ENCODE data around the gene PBX1.
"Not testable (repeated sequence)": the region's sequence is repeated elsewhere in the genome, so short reads cannot be mapped to it uniquely, and the experiment has no call there.

The PBX1 gene

GRCh38 chr1:164592634-164593033 is 33.6 kb downstream of the PBX1 start:
- no peak for DNase-seq

DNA sequence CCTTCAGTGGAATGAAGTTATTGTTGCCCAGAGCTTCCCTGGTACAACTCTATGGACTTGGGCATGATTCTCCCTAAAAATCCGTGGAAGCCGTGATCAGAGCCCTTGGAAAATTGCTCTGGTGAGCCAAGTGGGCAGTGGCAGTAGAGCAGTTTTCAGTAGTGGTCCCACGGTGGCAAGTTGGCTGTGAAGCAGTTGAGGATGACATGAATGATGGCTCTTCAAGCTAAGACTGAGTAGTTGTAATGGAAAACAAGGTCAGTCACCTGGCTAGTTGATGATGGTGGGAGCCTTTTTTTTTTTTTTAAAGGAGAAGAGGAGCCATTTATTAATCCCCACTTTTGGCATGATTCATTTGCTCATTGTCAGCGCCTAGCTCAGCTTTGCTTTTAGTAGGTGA is 36.2 kb downstream of the PBX1 start:
- no peak for DNase-seq

- DNase-seq = no peak
Observed at GRCh38 chr1:164596172-164596571, 37.2 kb downstream of the PBX1 start.

- no peak for DNase-seq
Observed at GRCh38 chr1:164598719-164599118, 39.7 kb downstream of the PBX1 start.

DNA sequence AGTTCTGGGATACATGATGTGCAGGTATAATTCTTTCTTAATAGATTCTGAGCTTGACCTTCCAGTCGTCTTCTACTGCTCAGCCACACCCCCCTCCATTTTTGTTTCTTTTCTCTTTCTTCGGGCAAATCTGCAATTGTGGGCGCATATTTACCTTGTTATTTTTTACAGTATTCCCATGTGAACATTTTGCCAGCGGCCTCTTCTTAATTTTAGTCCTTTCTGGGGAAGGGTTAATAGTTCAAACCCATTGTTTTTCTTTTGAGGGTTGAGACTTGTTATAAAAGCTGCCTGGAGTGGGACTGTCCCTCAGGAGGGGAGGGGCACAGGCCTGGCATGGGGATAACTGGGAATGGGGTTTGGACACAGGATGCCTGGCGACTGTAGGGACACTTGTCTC is 40.3 kb downstream of the PBX1 start:
- DNase-seq = no peak

- DNase-seq = no peak
Observed at GRCh38 chr1:164601399-164602100, 42.6 kb downstream of the PBX1 start.

DNA sequence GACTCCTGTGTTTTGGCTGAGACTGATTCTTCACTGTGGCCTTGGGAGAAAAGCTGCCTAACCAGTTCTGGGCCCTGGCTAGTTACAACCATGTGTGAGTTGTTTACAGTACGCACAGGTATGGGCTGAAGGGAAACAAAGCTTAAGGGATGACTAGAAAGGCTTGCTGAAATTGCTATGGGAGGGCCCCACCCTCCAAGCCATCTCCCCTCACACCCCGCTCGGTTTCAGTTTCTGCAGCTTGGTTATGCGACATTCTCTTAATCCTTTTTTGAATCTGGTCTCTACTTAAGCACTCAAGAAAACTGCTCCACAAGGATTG is 43.1 kb downstream of the PBX1 start:
- no peak for DNase-seq

- peak; percentile 74 for DNase-seq
Observed at GRCh38 chr1:164602480-164603093, 43.6 kb downstream of the PBX1 start.

DNA sequence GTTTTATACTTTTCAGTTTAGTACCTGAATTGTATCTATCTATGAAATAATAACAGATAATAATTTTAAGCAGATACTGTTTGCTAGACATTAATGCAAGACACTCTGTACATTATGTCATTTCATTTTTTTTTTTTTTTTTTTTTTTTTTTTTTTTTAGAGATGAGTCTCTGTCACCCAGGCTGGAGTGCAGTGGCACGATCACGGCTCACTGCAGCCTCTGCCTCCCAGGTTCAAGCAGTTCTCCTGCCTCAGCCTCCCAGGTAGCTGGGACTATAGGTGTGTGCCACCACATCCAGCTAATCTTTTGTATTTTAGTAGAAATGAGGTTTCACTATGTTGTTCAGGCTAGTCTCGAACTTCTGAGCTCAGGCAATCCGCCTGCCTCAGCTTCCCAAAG is 44.8 kb downstream of the PBX1 start:
- DNase-seq = not testable (repeated sequence)

GRCh38 chr1:164604541-164604940 is 45.6 kb downstream of the PBX1 start:
- DNase-seq = no peak

DNA sequence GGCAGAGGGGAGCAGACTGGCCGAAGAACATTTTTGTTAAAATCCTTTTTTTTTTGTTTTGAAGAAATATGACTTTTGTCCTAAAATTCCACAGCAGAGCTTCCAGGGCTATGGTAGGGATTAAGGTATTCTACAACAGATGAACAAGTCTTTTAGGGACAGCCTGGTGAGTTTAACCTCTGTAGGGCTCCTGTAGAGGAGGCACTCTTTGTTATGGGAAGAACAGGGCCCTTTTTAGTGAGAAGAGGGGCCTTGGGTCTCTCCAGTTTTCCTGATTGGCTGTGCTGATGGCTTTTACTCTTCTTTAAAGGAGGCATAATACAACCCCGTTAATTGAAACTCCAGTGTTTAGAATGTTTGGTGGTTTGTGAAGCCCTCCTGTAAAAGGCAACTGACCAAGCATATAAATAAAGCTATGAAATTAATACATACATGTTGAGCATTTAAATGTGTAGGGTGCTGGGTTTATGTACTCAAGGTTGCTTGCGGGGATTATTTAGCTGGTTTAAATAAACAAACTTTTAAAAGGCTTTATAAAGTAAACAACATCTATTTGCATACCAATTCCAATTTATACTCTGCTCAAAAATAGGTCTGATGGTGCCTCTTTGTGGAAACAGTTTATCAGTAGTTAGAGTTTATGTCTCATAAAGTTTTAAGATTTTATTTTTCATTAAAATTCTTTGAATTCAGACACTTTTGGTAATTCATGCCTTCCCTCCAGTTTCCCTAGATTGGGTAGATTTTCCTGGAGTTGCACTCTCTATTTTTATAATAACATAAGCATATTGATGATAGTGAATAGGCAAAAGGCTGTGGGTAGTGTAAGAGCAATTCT is 46.5 kb downstream of the PBX1 start:
- DNase-seq = no peak

DNA sequence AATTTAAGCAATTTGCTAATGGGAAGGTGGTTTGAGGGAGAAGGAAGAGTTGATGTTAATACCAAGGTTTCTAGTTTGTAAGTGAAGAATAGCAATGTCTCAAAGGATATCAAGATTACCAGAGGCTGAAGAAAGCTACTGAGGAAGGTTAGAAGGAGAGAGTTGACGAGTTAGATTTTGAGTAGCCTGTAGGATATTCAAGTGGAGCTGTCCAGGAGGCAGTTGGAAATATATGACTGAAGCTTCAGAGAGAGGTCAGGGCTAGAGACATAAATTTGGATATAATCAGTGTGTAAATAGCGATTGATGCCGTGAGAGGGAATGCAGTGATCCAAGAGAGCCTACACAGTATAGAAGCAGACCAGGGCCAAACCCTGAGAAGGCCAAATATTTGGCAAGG is 48.4 kb downstream of the PBX1 start:
- no peak for DNase-seq

- no peak for DNase-seq
Observed at GRCh38 chr1:164608651-164609057, 49.7 kb downstream of the PBX1 start.

- no peak for DNase-seq
Observed at GRCh38 chr1:164609089-164609488, 50.1 kb downstream of the PBX1 start.

DNA sequence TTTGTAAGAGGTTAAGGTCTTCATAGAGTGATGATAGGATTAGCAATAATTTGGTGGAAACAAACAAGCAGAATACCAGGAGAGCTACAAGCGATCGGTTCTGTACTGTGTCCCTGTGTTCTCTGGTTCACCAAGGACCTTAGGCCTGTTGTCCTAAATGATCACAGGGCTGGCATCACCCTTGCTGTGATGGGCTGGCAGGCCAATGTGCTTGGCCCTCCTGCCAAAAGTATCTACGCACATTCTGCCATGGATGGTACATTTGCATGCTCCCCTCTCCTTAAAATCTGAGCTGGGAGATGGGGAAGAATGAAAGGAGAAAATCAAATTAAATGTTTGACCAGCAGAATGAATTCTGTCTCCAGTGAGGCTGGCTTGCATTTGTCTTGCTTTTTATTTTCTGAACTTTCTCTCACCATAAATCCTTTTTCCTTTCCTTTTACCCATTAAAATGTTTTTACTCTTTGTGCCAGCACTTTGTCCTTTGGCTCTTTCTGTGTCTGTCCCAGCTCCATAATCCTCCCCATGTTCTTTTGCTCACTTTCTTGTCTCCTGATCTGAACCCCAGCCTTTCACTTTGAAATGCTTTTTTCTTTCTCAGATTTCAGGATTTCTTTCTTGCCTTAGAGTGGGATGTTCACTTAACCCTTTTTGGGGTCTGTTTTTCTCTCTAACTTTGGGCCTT is 51.7 kb downstream of the PBX1 start:
- DNase-seq = no peak

- no peak for DNase-seq
Observed at GRCh38 chr1:164611754-164612642, 53.0 kb downstream of the PBX1 start.

DNA sequence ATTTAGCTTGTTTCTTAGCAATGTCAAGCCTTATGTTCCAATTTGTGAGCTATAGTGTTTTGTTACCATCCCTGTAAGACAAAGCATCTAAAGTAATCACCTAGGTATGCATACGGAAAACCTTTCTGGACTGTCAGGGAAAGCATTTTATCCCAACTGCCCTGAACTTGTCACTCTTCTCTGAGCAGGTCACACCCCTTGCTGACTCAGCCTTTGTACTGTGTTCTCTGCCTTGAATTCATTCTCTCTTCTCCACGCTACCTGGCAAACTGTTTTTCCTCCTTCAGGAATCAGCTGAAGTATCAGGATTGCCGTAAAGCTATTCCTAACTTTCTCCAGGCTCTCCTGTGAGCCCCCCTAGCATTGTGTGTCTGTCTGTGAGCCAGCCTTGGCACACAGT is 54.2 kb downstream of the PBX1 start:
- DNase-seq = no peak

DNA sequence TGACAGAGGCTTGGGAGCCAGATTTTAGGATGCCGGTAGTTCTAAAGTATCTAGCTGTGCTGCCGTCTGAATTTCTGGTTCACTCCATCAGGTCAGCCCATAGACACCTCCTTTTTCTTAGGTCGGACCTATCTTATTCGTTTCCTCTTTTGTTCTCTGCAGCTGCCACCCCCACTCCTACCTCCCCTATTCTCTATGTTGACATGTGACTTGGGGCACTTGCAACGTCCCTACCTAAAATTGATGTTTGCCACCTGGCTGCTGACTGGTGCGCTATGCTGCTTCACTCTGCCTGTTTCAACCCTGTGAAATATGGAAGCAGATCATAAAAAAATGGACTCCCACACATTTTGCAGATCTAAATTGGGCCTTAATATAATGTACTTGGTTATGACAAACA is 55.3 kb downstream of the PBX1 start:
- no peak for DNase-seq

- DNase-seq = no peak
Observed at GRCh38 chr1:164617377-164618201, 58.6 kb downstream of the PBX1 start.

DNA sequence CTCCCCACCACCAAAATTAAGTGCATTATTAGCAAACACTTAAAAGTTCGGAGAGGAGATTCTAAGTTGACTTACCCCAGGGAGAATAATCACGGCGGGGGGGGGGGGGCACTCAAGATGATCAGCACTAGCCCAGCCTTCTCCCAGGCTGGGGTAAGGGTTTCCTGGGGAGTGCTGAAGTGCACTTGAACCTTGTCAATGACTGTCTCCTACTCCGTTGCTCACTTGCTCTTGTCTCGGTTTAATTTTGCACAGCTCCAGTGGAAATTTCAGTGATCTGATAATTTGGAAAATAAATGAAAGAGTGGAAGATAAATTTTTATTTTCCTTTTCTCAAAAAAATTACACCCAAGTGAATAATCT is 59.2 kb downstream of the PBX1 start:
- DNase-seq = no peak

DNA sequence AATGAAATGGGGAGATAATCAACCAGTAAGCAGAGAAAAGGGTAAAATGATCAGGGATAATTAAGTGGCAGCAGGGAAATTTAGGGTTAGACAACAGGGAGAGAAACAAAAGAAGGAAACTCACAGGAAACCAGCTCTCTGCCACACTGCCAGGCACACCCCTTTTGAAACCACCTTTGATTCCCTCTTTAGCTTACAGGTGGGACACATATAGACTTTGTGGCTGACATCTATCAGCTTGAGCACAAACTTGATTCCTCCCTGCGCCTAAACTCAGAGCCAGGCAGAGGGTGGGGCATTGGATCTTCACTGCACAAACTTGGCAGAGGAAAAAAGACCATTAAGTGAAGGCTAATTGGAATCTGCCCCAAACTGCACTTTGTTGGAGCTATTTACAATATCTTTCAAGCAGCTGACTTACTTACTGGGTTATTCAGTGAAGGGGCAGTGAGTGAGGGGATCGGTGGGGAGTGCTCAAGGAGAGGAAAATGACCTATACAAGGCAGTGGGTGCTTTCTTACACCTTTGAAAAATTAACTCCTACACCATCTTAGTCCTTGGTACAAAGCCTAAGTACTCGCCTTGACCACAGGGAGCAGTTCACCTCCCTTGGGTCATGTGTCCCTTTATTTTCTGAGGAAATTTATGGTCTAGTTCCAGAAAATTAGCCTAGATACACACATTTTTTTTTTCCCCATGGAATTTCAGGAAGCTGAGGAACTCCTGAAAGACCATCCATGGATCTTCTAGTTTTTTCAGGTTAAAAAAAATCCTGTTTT is 60.2 kb downstream of the PBX1 start:
- no peak for DNase-seq

All from femur (tissue), 1 donor.